ENCODE results near the gene FBXO42. TPM values are rescaled to one million over a fixed set of nuclear protein-coding genes. Genes with fewer than 3 reads are reported as not detected.

The FBXO42 gene
- total and polyA plus RNA-seq, 9 of the 15 experiments (the other 6 are each of a cell fraction or from before 2014, with no cell fraction given): 7.2 to 24.8 (median 17.4) TPM

DNA sequence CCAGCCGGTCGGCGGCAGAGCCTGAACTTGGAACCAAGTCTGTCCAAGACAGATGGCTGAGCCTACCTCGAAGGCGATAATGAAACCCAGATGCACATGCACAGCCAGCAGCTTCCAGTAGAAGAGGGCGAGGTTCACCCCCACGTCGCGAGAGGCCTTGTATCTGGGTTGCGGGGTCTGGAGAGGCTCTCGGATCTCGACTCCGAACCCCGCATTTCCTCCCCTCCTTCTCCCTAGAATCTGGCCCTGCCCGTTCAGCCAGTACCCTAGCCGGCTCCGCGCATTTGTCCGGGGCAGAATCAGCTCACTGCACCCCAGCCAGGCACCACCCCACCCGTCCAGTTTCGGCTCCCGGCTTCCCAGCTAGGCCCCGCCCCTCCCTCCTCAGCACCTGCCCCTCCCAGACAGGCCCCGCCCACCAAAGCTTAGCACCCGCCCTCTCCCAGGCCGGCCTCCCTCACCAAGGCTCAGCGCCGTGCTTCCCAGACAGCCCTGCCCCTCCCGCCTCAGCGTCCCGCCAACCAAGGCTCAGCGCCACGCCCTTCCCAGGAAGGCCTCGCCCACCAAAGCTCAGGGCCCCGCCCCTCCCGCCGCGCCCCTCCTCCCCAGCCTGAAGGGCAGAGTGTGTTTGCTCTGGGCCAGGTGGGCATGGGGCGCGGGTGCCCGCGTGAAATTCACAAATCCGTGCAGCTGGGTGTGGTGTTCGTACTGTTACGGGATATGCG, 135.1 kb downstream of the FBXO42 start (continued):
- TF ChIP-seq RBBP5 (IDR thresholded peaks at IDR 0.05; ENCODE audit: borderline replicate concordance, insufficient read depth, low read length, poor library complexity, severe bottlenecking) (peak; percentile 30), BDP1 (IDR thresholded peaks at IDR 0.05; ENCODE audit: insufficient read depth, insufficient read length) (no peak), TRIM24 (IDR thresholded peaks at IDR 0.05) (peak in 1 of 2 experiments; percentile 61; a peak in 1 of 4 replicates), ZBTB8A (IDR thresholded peaks at IDR 0.05; ENCODE audit: partially characterized antibody) (no peak), MBD2 (IDR thresholded peaks at IDR 0.05; ENCODE audit: borderline replicate concordance, low read depth) (0 out of 2 replicates have a peak, but pooled peaks have one; percentile 26), PTTG1 (tag; IDR thresholded peaks at IDR 0.05; ENCODE audit: low read depth) (no peak), THRAP3 (IDR thresholded peaks at IDR 0.05; ENCODE audit: borderline replicate concordance) (no peak), SUPT5H (IDR thresholded peaks at IDR 0.05) (peak; percentile 43; the same call in 1 of the 2 replicates), LARP7 (IDR thresholded peaks at IDR 0.05) (peak; percentile 72; the same call in 1 of the 2 replicates), FOXK1 (CRISPR knock-in tag; IDR thresholded peaks at IDR 0.05; ENCODE audit: borderline replicate concordance) (no peak), HCFC1 (IDR thresholded peaks at IDR 0.05; ENCODE audit: low read depth, low read length) (peak; percentile 7), ZFX (CRISPR knock-in tag; IDR thresholded peaks at IDR 0.05) (peak; percentile 52), STAT5B (CRISPR knock-in tag; IDR thresholded peaks at IDR 0.05) (no peak), YY1 (IDR thresholded peaks at IDR 0.05; ENCODE audit: borderline replicate concordance in 1 of 3, control insufficient read depth in 1 of 3, extremely low read depth in 1 of 3, insufficient read depth in 3 of 3, insufficient read length in 1 of 3, insufficient replicate concordance in 2 of 3, low read depth in 1 of 3, low read length in 2 of 3) (peak in 2 of 3 experiments; percentile 16 to 78), ARNT (IDR thresholded peaks at IDR 0.05) (0 out of 4 replicates have a peak, but pooled peaks of 1 of the 2 experiments have one; percentile 56), HMGN3 (IDR thresholded peaks at IDR 0.05; ENCODE audit: borderline replicate concordance, extremely low read depth, insufficient read length, low read depth, low read length) (peak; percentile 75), JUNB (CRISPR knock-in tag; conservative IDR thresholded peaks at IDR 0.05) (no peak), CBX8 (IDR thresholded peaks at IDR 0.05; ENCODE audit: borderline replicate concordance, extremely low read depth, low read depth, low read length, poor library complexity, severe bottlenecking) (no peak), SMAD1 (IDR thresholded peaks at IDR 0.05; ENCODE audit: low read depth, low read length, partially characterized antibody) (no peak), POLR2B (IDR thresholded peaks at IDR 0.05; ENCODE audit: low read depth, partially characterized antibody) (peak; percentile 46), PHF20 (IDR thresholded peaks at IDR 0.05; ENCODE audit: partially characterized antibody) (no peak), NFE2L1 (tag; IDR thresholded peaks at IDR 0.05; ENCODE audit: borderline replicate concordance, low read depth) (no peak), SP1 (CRISPR knock-in tag; IDR thresholded peaks at IDR 0.05) (peak; percentile 87), RBFOX2 (IDR thresholded peaks at IDR 0.05; ENCODE audit: low read depth, low read length) (peak; percentile 48; the same call in 1 of the 2 replicates), NBN (IDR thresholded peaks at IDR 0.05; ENCODE audit: low read depth) (peak; percentile 69)
- TF ChIP-seq, protein P1, sequence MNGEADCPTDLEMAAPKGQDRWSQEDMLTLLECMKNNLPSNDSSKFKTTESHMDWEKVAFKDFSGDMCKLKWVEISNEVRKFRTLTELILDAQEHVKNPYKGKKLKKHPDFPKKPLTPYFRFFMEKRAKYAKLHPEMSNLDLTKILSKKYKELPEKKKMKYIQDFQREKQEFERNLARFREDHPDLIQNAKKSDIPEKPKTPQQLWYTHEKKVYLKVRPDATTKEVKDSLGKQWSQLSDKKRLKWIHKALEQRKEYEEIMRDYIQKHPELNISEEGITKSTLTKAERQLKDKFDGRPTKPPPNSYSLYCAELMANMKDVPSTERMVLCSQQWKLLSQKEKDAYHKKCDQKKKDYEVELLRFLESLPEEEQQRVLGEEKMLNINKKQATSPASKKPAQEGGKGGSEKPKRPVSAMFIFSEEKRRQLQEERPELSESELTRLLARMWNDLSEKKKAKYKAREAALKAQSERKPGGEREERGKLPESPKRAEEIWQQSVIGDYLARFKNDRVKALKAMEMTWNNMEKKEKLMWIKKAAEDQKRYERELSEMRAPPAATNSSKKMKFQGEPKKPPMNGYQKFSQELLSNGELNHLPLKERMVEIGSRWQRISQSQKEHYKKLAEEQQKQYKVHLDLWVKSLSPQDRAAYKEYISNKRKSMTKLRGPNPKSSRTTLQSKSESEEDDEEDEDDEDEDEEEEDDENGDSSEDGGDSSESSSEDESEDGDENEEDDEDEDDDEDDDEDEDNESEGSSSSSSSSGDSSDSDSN (IDR thresholded peaks at IDR 0.05; ENCODE audit: borderline replicate concordance in 1 of 2, low read depth in 2 of 2, low read length in 2 of 2): 0 out of 4 replicates have a peak, but pooled peaks of 1 of the 2 experiments have one; percentile 46

Data from K562 (cell line).